Measurements from ENCODE around the gene SVOP.

The SVOP gene

DNA sequence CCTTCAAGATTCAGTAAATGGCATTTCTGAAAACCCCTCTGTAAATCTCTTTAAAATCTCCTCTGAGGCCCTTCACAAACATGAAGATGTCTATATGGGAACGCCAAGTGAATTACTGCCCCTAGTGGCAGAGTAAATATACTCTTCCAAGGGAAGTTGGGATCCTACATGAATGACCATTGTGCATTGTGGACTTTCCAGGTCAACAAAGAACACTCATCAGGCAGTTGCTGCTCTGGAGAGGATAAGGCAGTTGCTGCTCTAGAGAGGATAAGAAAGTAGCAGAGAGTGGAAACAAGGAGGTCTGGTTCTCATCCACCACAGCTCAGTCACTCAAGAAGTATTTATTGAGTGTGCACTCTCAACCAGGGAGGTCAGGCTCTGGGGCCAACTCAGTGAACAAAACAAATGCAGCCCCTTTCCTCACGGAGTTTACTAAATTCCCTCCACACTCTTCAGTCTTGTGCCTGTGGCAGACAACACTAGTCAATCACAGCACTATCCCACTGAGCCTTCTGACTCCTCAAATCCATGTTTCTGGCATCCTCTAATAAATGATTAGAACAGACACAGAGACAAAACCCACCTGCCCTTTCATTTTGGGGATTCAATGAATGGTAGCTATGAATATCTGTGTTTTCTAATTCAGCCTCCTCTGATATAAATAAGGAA lies 52.9 kb downstream of the SVOP start:
- TF ChIP-seq ZFX (IDR thresholded peaks at IDR 0.05; ENCODE audit: borderline replicate concordance) (no peak), CTCF (IDR thresholded peaks at IDR 0.05) (peak; percentile 92)
- H3K27ac ChIP-seq: no peak overlapping the region

GRCh38 chr12:108966378-108967151 lies 54.3 kb downstream of the SVOP start:
- H3K27ac ChIP-seq: no peak overlapping the region
- TF ChIP-seq CTCF (IDR thresholded peaks at IDR 0.05): no peak
- no peak for TF ChIP-seq ZFX (IDR thresholded peaks at IDR 0.05; ENCODE audit: borderline replicate concordance)

GRCh38 chr12:108965886-108966285 lies 55.0 kb downstream of the SVOP start:
- H3K27ac ChIP-seq: no peak overlapping the region
- TF ChIP-seq ZFX (IDR thresholded peaks at IDR 0.05; ENCODE audit: borderline replicate concordance): no peak
- no peak for TF ChIP-seq CTCF (IDR thresholded peaks at IDR 0.05)

- no peak for TF ChIP-seq CTCF (IDR thresholded peaks at IDR 0.05)
- no peak for TF ChIP-seq ZFX (IDR thresholded peaks at IDR 0.05; ENCODE audit: borderline replicate concordance)
- no peak overlapping the region for H3K27ac ChIP-seq
These were observed 56.2 kb downstream of the SVOP start for GRCh38 chr12:108964371-108965352.

- no peak for TF ChIP-seq ZFX (IDR thresholded peaks at IDR 0.05; ENCODE audit: borderline replicate concordance)
- no peak for TF ChIP-seq CTCF (IDR thresholded peaks at IDR 0.05)
These were observed 58.6 kb downstream of the SVOP start for GRCh38 chr12:108962256-108962655.

DNA sequence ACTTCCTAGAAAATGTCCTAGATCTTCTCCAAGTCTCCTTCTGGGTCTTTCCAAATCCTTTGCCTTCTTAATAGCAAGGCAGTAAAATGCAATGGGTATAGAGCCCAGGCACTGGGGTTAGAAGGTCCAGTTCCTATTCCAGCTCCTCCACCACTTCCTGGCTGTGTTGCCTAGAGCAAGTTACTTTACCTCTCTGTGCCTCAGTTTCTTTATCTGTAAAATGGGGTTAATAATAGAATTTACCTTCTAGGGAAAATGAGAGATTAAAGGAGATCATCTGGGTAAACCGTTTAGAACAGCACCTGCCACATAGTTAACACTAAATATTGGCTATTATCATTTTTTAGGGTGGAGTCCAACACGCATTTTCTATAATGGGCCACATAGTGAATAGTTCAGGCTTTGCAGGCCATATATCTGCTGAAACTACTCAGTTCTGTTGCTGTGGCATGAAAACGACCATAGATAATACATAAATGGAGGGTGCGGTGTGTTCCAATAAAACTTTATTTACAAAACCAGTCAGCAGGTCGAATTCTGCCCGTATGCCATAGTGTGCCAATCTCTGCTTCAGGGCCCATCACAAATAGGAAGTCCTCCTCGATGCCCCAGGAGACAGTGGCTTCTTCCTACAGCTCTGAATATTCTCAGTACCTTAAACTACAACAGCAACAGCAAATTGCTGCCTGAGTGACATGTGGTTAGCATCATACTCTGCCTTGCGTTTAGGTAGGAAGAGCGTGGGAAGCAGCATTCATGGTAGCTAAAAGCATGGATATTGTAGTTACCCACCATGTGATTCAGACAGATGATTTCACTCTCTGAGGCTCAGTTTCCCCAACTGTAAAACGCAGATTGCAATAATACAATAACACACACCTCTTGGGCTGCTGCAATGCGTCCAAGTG lies 60.9 kb downstream of the SVOP start:
- H3K27ac ChIP-seq: no peak overlapping the region
- TF ChIP-seq CTCF (IDR thresholded peaks at IDR 0.05) (no peak), ZFX (IDR thresholded peaks at IDR 0.05; ENCODE audit: borderline replicate concordance) (no peak)

More at GRCh38 chr12:108962256-108962655, 58.6 kb downstream of the SVOP start:
- H3K27ac ChIP-seq: no peak overlapping the region
